B cell (primary cell): ENCODE results near the gene RAMP2.

ENCODE experiments used
- EZH2 ChIP-seq: IDR thresholded peaks from 2 replicates; pipeline ENCODE4 v1.6.1; 2012; ENCODE audit warnings: borderline replicate concordance, low read depth, mild to moderate bottlenecking, moderate library complexity, low read length; ENCODE audit not compliant: insufficient read depth, poor library complexity, severe bottlenecking
- TF ChIP-seq, protein P1 (sequence below): fragments of 200-600 bp; IDR thresholded peaks from one replicate; pipeline ENCODE4 v1.8.0; 2022; ENCODE audit warnings: antibody characterized with exemption, mild to moderate bottlenecking

DNA sequence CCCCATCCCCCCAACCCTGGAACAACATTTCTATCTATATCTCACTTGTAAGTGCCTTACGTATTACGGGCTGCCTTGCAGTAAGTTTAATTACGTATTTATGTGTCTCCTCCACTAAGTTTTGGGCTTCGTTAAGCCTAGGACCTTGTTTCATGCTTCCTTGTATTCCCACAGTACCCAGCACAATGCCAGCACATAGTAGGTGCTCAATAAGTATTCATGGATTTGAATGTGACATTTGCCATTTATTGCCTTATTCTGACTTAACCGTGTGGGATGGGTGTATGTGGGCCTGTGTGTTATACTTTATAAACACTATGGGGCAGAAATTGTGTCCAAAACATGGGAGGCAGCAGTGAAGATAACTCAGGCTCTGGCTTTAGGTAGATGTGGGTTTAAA lies 31.5 kb downstream of the RAMP2 start:
- TF ChIP-seq, protein P1, sequence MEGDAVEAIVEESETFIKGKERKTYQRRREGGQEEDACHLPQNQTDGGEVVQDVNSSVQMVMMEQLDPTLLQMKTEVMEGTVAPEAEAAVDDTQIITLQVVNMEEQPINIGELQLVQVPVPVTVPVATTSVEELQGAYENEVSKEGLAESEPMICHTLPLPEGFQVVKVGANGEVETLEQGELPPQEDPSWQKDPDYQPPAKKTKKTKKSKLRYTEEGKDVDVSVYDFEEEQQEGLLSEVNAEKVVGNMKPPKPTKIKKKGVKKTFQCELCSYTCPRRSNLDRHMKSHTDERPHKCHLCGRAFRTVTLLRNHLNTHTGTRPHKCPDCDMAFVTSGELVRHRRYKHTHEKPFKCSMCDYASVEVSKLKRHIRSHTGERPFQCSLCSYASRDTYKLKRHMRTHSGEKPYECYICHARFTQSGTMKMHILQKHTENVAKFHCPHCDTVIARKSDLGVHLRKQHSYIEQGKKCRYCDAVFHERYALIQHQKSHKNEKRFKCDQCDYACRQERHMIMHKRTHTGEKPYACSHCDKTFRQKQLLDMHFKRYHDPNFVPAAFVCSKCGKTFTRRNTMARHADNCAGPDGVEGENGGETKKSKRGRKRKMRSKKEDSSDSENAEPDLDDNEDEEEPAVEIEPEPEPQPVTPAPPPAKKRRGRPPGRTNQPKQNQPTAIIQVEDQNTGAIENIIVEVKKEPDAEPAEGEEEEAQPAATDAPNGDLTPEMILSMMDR = no peak
- TF ChIP-seq EZH2 = no peak
